IPS DF 19.7 (cell line): ENCODE data around the gene CDR2L.
A peak's percentile ranks its signal among the peaks of the same experiment; 100 is the strongest.
"Not testable (repeated sequence)": the region's sequence is repeated elsewhere in the genome, so short reads cannot be mapped to it uniquely, and the experiment has no call there.

Source experiments
- DNase-seq: peaks from one replicate; pipeline ENCODE4 v3.0.0-alpha.2; 2013; ENCODE audit warnings: low read depth, low spot score

Gene CDR2L

GRCh38 chr17:75010683-75011400 is 23.4 kb downstream of the CDR2L start:
- DNase-seq = no peak

- no peak for DNase-seq
Observed at GRCh38 chr17:75011401-75012095, 24.1 kb downstream of the CDR2L start.

GRCh38 chr17:75012096-75012345 is 24.6 kb downstream of the CDR2L start:
- no peak for DNase-seq

GRCh38 chr17:75012346-75013091 is 25.1 kb downstream of the CDR2L start, which contains the start of gene MRPL58:
Gene MRPL58, plus strand, starts transcription at chr17:75012670. Its CDS starts 17 bp downstream, at chr17:75012687.
- peak; percentile 78 for DNase-seq

GRCh38 chr17:75013092-75013559 is 25.7 kb downstream of the CDR2L start:
- DNase-seq = no peak

GRCh38 chr17:75019146-75019545 is 31.7 kb downstream of the CDR2L start:
- no peak for DNase-seq

GRCh38 chr17:75019710-75020109 is 32.3 kb downstream of the CDR2L start:
- DNase-seq = no peak

GRCh38 chr17:75020331-75021110 is 33.1 kb downstream of the CDR2L start:
- DNase-seq = no peak

- DNase-seq = no peak
Observed at GRCh38 chr17:75024686-75025397, 37.4 kb downstream of the CDR2L start.

- not testable (repeated sequence) for DNase-seq
Observed at GRCh38 chr17:75025398-75025734, 37.9 kb downstream of the CDR2L start.

GRCh38 chr17:75026650-75027049 is 39.2 kb downstream of the CDR2L start:
- DNase-seq = not testable (repeated sequence)

- no peak for DNase-seq
Observed at GRCh38 chr17:75030161-75030560, 42.7 kb downstream of the CDR2L start.

- DNase-seq = no peak
Observed at GRCh38 chr17:75031972-75032719, 44.7 kb downstream of the CDR2L start.

GRCh38 chr17:75032720-75033280 is 45.4 kb downstream of the CDR2L start:
- DNase-seq = no peak

- peak; percentile 68 for DNase-seq
Observed at GRCh38 chr17:75033346-75034235, 46.2 kb downstream of the CDR2L start.

- DNase-seq = no peak
Observed at GRCh38 chr17:75034236-75034908, 46.9 kb downstream of the CDR2L start.

GRCh38 chr17:75036643-75037268 is 49.3 kb downstream of the CDR2L start:
- no peak for DNase-seq

- DNase-seq = no peak
Observed at GRCh38 chr17:75039238-75039637, 51.8 kb downstream of the CDR2L start.
